DOHH2 (cell line): ENCODE results near the gene C1GALT1.

Experiments used
- H3F3A ChIP-seq: fragments of 200-600 bp; sonication (generic), shearing (Covaris generic); 2 replicates; pipeline ENCODE4 v1.6.0; 2016; ENCODE audit warnings: antibody characterized with exemption, mild to moderate bottlenecking; ENCODE audit not compliant: control insufficient read depth, insufficient read depth
- H3K27ac ChIP-seq: fragments of 200-600 bp; sonication (generic); 2 replicates; pipeline ENCODE4 v1.5.1; 2014; ENCODE audit warnings: low read depth, mild to moderate bottlenecking, low read length, moderate library complexity
- H3K27me3 ChIP-seq: fragments of 200-600 bp; sonication (generic); 2 replicates; pipeline ENCODE4 v1.6.1; 2014; ENCODE audit warnings: mild to moderate bottlenecking, low read length, mixed read lengths; ENCODE audit not compliant: control insufficient read depth
- H3K36me3 ChIP-seq: fragments of 200-600 bp; sonication (generic); 2 replicates; pipeline ENCODE4 v1.6.1; 2014; ENCODE audit warnings: mild to moderate bottlenecking, low read length, moderate library complexity, mixed read lengths; ENCODE audit not compliant: control insufficient read depth
- H3K4me1 ChIP-seq: fragments of 200-600 bp; sonication (generic); 2 replicates; pipeline ENCODE4 v1.6.1; 2014; ENCODE audit warnings: mild to moderate bottlenecking, low read length, mixed read lengths; ENCODE audit not compliant: control insufficient read depth
- H3K4me2 ChIP-seq: fragments of 200-600 bp; sonication (generic); 2 replicates; pipeline ENCODE4 v1.6.0; 2014; ENCODE audit warnings: mild to moderate bottlenecking, low read length, moderate library complexity
- H3K4me3 ChIP-seq: fragments of 200-600 bp; sonication (generic); 2 replicates; pipeline ENCODE4 v1.5.1; 2014; ENCODE audit warnings: mild to moderate bottlenecking, low read length, mixed read lengths
- H3K79me2 ChIP-seq: fragments of 200-600 bp; sonication (generic); 2 replicates; pipeline ENCODE4 v1.6.1; 2014; ENCODE audit warnings: mild to moderate bottlenecking, low read length, mixed read lengths; ENCODE audit not compliant: control insufficient read depth
- H3K9me2 ChIP-seq: fragments of 200-600 bp; sonication (generic); replicated peaks from 2 replicates; pipeline ENCODE4 v1.6.1; 2014; ENCODE audit warnings: mild to moderate bottlenecking, low read length, mixed read lengths; ENCODE audit not compliant: control insufficient read depth
- H3K9me3 ChIP-seq: fragments of 200-600 bp; sonication (generic); 2 replicates; pipeline ENCODE4 v1.6.1; 2014; ENCODE audit warnings: antibody characterized with exemption, low read length, mixed read lengths; ENCODE audit not compliant: control insufficient read depth, insufficient read depth
- H4K20me1 ChIP-seq: fragments of 200-600 bp; sonication (generic); 2 replicates; pipeline ENCODE4 v1.6.0; 2014; ENCODE audit warnings: low read depth, mild to moderate bottlenecking, antibody characterized with exemption, low read length, moderate library complexity; ENCODE audit not compliant: control insufficient read depth, insufficient read depth
- CTCF ChIP-seq: fragments of 200-600 bp; sonication (generic); IDR thresholded peaks from one replicate; pipeline ENCODE4 v1.5.1; 2014; ENCODE audit warnings: antibody characterized with exemption, mild to moderate bottlenecking, low read depth, low read length; ENCODE audit not compliant: poor library complexity, severe bottlenecking
- EZH2phosphoT487 ChIP-seq: fragments of 200-600 bp; sonication (generic); IDR thresholded peaks from 2 replicates; pipeline ENCODE4 v1.6.1; 2017; ENCODE audit warnings: borderline replicate concordance, mild to moderate bottlenecking, antibody characterized with exemption, low read length, moderate library complexity, mixed read lengths

The C1GALT1 gene

GRCh38 chr7:7210475-7211237, 28.3 kb downstream of the C1GALT1 start:
- Histone ChIP-seq H3K4me2 (no peak overlapping the region), H3K27ac (no peak overlapping the region), H3K79me2 (peaks cover 49% of the 10 kb centered on the region), H3K9me3 (no peaks in the 10 kb centered on the region; the same call in 1 of the 2 replicates), H3K9me2 (no peaks in the 10 kb centered on the region), H3K4me1 (no peaks in the 10 kb centered on the region), H4K20me1 (no peaks in the 10 kb centered on the region), H3K27me3 (no peaks in the 10 kb centered on the region), H3F3A (no peaks in the 10 kb centered on the region), H3K4me3 (no peak overlapping the region), H3K36me3 (peaks cover 12% of the 10 kb centered on the region)
- TF ChIP-seq EZH2phosphoT487 (no peak), CTCF (no peak)

GRCh38 chr7:7212612-7213011, 30.3 kb downstream of the C1GALT1 start:
- H3K4me1 ChIP-seq = no peaks in the 10 kb centered on the region
- no peaks in the 10 kb centered on the region; the same call in 1 of the 2 replicates for H3K9me3 ChIP-seq
- peaks cover 32% of the 10 kb centered on the region for H3K79me2 ChIP-seq
- no peaks in the 10 kb centered on the region for H3F3A ChIP-seq
- H3K27ac ChIP-seq = no peak overlapping the region
- H3K9me2 ChIP-seq = no peaks in the 10 kb centered on the region
- H3K27me3 ChIP-seq = no peaks in the 10 kb centered on the region
- H3K4me2 ChIP-seq = no peak overlapping the region
- H3K36me3 ChIP-seq = peaks cover 16% of the 10 kb centered on the region
- no peak overlapping the region for H3K4me3 ChIP-seq
- TF ChIP-seq CTCF = no peak
- TF ChIP-seq EZH2phosphoT487 = no peak
- no peaks in the 10 kb centered on the region for H4K20me1 ChIP-seq

- H3K27me3 ChIP-seq = no peaks in the 10 kb centered on the region
- peaks cover 11% of the 10 kb centered on the region for H3K79me2 ChIP-seq
- H3K9me2 ChIP-seq = no peaks in the 10 kb centered on the region
- H3K9me3 ChIP-seq = no peaks in the 10 kb centered on the region
- H3K36me3 ChIP-seq = peaks cover 16% of the 10 kb centered on the region
- TF ChIP-seq CTCF = no peak
- no peak for TF ChIP-seq EZH2phosphoT487
- H3F3A ChIP-seq = no peaks in the 10 kb centered on the region
- H3K4me1 ChIP-seq = no peaks in the 10 kb centered on the region
- no peak overlapping the region for H3K27ac ChIP-seq
- no peaks in the 10 kb centered on the region for H4K20me1 ChIP-seq
- H3K4me2 ChIP-seq = no peak overlapping the region
- no peak overlapping the region for H3K4me3 ChIP-seq
These were observed 32.3 kb downstream of the C1GALT1 start for GRCh38 chr7:7214398-7215347.
